D341Med (cell line): ENCODE measurements around the gene PSMC5.
A peak's percentile ranks its signal among the peaks of the same experiment; 100 is the strongest.

ENCODE experiments used
- DNase-seq: peaks from one replicate; pipeline ENCODE4 v3.0.0; 2012; ENCODE audit warnings: low spot score

PSMC5 gene

GRCh38 chr17:63820963-63821561 is 6.2 kb upstream of the PSMC5 start:
- DNase-seq, result no peak

GRCh38 chr17:63821804-63822203 is 5.4 kb upstream of the PSMC5 start:
- no peak for DNase-seq

- DNase-seq, result no peak
Observed at GRCh38 chr17:63822537-63822936, 4.7 kb upstream of the PSMC5 start.

GRCh38 chr17:63823659-63824331 is 3.4 kb upstream of the PSMC5 start:
- no peak for DNase-seq

- DNase-seq, result no peak
Observed at GRCh38 chr17:63824362-63824761, 2.9 kb upstream of the PSMC5 start.

- peak; percentile 61 for DNase-seq
Observed at GRCh38 chr17:63826468-63827001, 696 bp upstream of the PSMC5 start.

- DNase-seq, result no peak
Observed at GRCh38 chr17:63827801-63828221, 580 bp downstream of the PSMC5 start.

GRCh38 chr17:63828936-63829335 is 1.7 kb downstream of the PSMC5 start:
- DNase-seq, result no peak

- no peak for DNase-seq
Observed at GRCh38 chr17:63830278-63830677, 3.0 kb downstream of the PSMC5 start.

- DNase-seq, result no peak
Observed at GRCh38 chr17:63830904-63831491, 3.8 kb downstream of the PSMC5 start.

- no peak for DNase-seq
Observed at GRCh38 chr17:63831505-63831904, 4.3 kb downstream of the PSMC5 start.

GRCh38 chr17:63832014-63832413 is 4.8 kb downstream of the PSMC5 start:
- DNase-seq, result no peak

- DNase-seq, result no peak
Observed at GRCh38 chr17:63832455-63832854, 5.2 kb downstream of the PSMC5 start.

GRCh38 chr17:63833026-63833740 is 6.0 kb downstream of the PSMC5 start:
- peak; percentile 83 for DNase-seq

- no peak for DNase-seq
Observed at GRCh38 chr17:63833741-63834373, 6.6 kb downstream of the PSMC5 start.

- DNase-seq, result peak; percentile 86
Observed at GRCh38 chr17:63834431-63835166, 7.4 kb downstream of the PSMC5 start.

GRCh38 chr17:63835167-63835720 is 8.0 kb downstream of the PSMC5 start:
- no peak for DNase-seq

- DNase-seq, result no peak
Observed at GRCh38 chr17:63836811-63837210, 9.6 kb downstream of the PSMC5 start.

GRCh38 chr17:63837480-63837879 is 10.2 kb downstream of the PSMC5 start:
- DNase-seq, result no peak

GRCh38 chr17:63837962-63838600 is 10.8 kb downstream of the PSMC5 start:
- DNase-seq, result no peak
